ENCODE measurements around the gene TOX3. TPM values are rescaled to one million over a fixed set of nuclear protein-coding genes. Genes with fewer than 3 reads are reported as not detected.

TOX3 gene
- total RNA-seq, 1 experiment from 2014 or later, result 29.4 TPM

DNA sequence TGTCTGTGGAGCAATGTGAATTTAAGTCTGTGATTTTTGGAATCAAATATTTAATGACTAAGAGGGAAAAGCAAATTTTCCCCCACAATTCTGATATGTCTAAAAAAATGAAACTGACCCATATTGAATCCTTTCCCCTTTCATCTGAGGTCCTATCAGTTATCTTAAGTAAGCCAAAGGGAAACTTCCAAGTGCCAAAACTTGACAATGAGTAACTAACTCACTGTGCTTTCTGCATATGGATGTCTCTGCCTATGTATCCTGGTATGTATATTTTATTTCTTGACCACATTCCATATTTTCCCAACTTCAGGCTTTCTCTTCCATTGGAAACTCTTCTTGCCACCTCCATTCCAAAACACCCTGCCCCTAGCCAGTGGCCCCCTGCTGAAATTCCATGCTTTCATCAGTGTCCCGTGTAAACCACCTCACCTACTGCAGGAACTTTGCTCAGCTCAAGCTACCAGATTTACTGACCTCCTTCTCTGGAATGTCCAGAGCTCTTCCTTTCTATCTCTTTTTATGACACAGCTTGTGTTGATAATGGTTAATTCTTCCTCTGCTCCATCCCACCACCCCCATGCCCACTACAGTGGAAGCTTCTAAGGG lies 59.0 kb downstream of the TOX3 start:
- Mint-ChIP-seq H3K27ac (ENCODE audit: unreplicated experiment) (no peak overlapping the region), H3K4me1 (ENCODE audit: low read depth, unreplicated experiment) (peaks cover 14% of the 10 kb centered on the region), H3K27me3 (ENCODE audit: unreplicated experiment) (no peaks in the 10 kb centered on the region), H3K4me3 (ENCODE audit: low read depth, unreplicated experiment) (no peak overlapping the region), H3K36me3 (ENCODE audit: insufficient read depth, unreplicated experiment) (no peaks in the 10 kb centered on the region), H3K9me3 (ENCODE audit: low read depth, unreplicated experiment) (peaks cover 6% of the 10 kb centered on the region)
- no peak for DNase-seq
- intact Hi-C loops (cut with micrococcal nuclease; ENCODE audit: unreplicated experiment), result no loop called here
- CTCF ChIA-PET, result no interaction called here
- TF ChIP-seq CTCF (IDR thresholded peaks at IDR 0.05; ENCODE audit: unreplicated experiment), result no peak
- BruUV-seq (replicated peaks), result no TSS peak

GRCh38 chr16:52480237-52480636 lies 66.7 kb downstream of the TOX3 start:
- H3K27ac Mint-ChIP-seq (ENCODE audit: unreplicated experiment), result no peak overlapping the region
- CTCF ChIA-PET, result no interaction called here
- no peaks in the 10 kb centered on the region for H3K27me3 Mint-ChIP-seq (ENCODE audit: unreplicated experiment)
- no peaks in the 10 kb centered on the region for H3K36me3 Mint-ChIP-seq (ENCODE audit: insufficient read depth, unreplicated experiment)
- no peak for TF ChIP-seq CTCF (IDR thresholded peaks at IDR 0.05; ENCODE audit: unreplicated experiment)
- intact Hi-C loops (cut with micrococcal nuclease; ENCODE audit: unreplicated experiment), result no loop called here
- no peaks in the 10 kb centered on the region for H3K4me1 Mint-ChIP-seq (ENCODE audit: low read depth, unreplicated experiment)
- DNase-seq, result no peak
- no peak overlapping the region for H3K4me3 Mint-ChIP-seq (ENCODE audit: low read depth, unreplicated experiment)
- H3K9me3 Mint-ChIP-seq (ENCODE audit: low read depth, unreplicated experiment), result no peaks in the 10 kb centered on the region
- BruUV-seq (replicated peaks), result no TSS peak

GRCh38 chr16:52476111-52476510 lies 70.8 kb downstream of the TOX3 start:
- BruUV-seq (replicated peaks), result no TSS peak
- TF ChIP-seq CTCF (IDR thresholded peaks at IDR 0.05; ENCODE audit: unreplicated experiment), result no peak
- CTCF ChIA-PET, result no interaction called here
- H3K27ac Mint-ChIP-seq (ENCODE audit: unreplicated experiment), result no peak overlapping the region
- H3K27me3 Mint-ChIP-seq (ENCODE audit: unreplicated experiment), result no peaks in the 10 kb centered on the region
- no peaks in the 10 kb centered on the region for H3K36me3 Mint-ChIP-seq (ENCODE audit: insufficient read depth, unreplicated experiment)
- no peaks in the 10 kb centered on the region for H3K4me1 Mint-ChIP-seq (ENCODE audit: low read depth, unreplicated experiment)
- no peaks in the 10 kb centered on the region for H3K9me3 Mint-ChIP-seq (ENCODE audit: low read depth, unreplicated experiment)
- no peak for DNase-seq
- intact Hi-C loops (cut with micrococcal nuclease; ENCODE audit: unreplicated experiment), result no loop called here
- no peak overlapping the region for H3K4me3 Mint-ChIP-seq (ENCODE audit: low read depth, unreplicated experiment)

DNA sequence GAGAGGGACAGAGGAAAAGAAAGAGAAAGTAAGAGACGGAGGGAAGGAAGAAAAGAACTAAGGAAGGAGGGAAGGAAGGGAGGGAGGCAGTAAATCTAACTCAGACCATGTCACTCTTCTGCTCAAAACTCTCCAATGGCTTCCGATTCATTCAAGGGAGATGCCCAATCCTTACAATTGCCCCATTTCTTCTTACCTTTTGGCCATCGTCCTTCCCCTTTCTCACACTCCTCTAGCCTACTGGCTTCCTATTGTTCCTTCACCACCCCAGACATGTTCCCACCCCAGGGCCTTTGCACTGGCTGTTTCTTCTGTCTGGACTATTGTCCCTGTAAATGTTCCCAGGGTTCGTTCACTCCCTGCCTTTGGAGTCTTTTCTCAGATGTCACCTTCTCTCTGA lies 72.3 kb downstream of the TOX3 start:
- no peak for DNase-seq
- no peaks in the 10 kb centered on the region for H3K36me3 Mint-ChIP-seq (ENCODE audit: insufficient read depth, unreplicated experiment)
- no peaks in the 10 kb centered on the region for H3K27me3 Mint-ChIP-seq (ENCODE audit: unreplicated experiment)
- H3K27ac Mint-ChIP-seq (ENCODE audit: unreplicated experiment), result no peak overlapping the region
- no TSS peak for BruUV-seq (replicated peaks)
- CTCF ChIA-PET, result no interaction called here
- intact Hi-C loops (cut with micrococcal nuclease; ENCODE audit: unreplicated experiment), result no loop called here
- H3K4me3 Mint-ChIP-seq (ENCODE audit: low read depth, unreplicated experiment), result no peak overlapping the region
- peaks cover 4% of the 10 kb centered on the region for H3K4me1 Mint-ChIP-seq (ENCODE audit: low read depth, unreplicated experiment)
- no peak for TF ChIP-seq CTCF (IDR thresholded peaks at IDR 0.05; ENCODE audit: unreplicated experiment)
- H3K9me3 Mint-ChIP-seq (ENCODE audit: low read depth, unreplicated experiment), result no peaks in the 10 kb centered on the region
